Measurements from ENCODE around the gene RNF220. TPM values are rescaled to one million over a fixed set of nuclear protein-coding genes. Genes with fewer than 3 reads are reported as not detected.
A peak's percentile ranks its signal among the peaks of the same experiment; 100 is the strongest.

RNF220 gene
- total and polyA plus RNA-seq, 9 of the 15 experiments (the other 6 are each of a cell fraction or from before 2014, with no cell fraction given), result 5.1 to 117 (median 66.9) TPM

DNA sequence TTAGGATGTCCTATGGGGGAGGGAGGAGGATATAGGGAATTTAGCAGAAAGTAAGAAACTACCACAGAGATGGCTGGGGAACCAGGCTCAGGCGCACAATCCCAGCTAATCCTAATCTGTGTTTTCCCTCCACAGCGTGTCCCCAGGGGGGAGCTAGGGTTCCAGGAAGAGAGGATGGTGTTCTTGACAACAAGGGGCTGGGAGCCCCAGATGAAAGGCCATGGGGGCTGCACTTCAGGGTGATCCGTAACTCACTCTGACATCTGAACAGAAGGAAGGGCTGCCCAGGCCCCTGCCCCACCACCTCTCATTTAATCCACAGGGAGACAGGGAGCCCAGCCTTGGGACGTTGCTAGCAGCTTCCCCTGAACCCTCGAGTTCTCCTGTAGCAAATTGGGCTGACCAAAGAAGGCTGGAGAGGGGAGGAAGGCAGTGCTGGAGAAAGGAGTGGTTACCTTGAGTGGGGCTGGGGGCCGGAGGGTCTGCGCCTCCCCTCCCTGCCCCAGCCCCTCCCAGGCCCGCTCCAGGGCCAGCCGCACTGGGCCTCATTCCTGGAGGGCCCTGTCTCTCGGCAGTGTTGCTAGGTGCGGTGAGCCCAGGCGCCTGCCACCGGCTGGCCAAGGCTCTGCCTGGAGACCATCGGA, 137.5 kb downstream of the RNF220 start:
- H3K27ac ChIP-seq (ENCODE audit: extremely low read depth, low read depth, low read length), result no peak overlapping the region
- no peak overlapping the region for H3K4me2 ChIP-seq (ENCODE audit: insufficient read depth, low read length)
- no peaks in the 10 kb centered on the region for H3K36me3 ChIP-seq (ENCODE audit: control insufficient read depth, insufficient read depth, low read length)
- no TSS peak for BruUV-seq (replicated peaks)
- in situ Hi-C loops (cut with MboI) (no loop called here), intact Hi-C loops (cut with micrococcal nuclease) (no loop called here)
- H3K4me3 ChIP-seq, result no peak overlapping the region
- H3K9me1 ChIP-seq (ENCODE audit: control insufficient read depth, insufficient read depth, low read length), result no peaks in the 10 kb centered on the region
- ChIA-PET CTCF (ENCODE audit: low intra/inter-chr PET ratio) (no interaction called here), POLR2A (interaction anchor here (0.5 to 4.7 kb wide), 6 partner anchors 11 to 30 kb away, joined by 3 to 21 read pairs (median 4); no protein-coding TSS in a partner anchor)
- peak overlapping the region in 1 of 2 experiments; percentile 40; a peak in 1 of 4 replicates for H3K9ac ChIP-seq (ENCODE audit: insufficient read depth in 1 of 2, low read depth in 2 of 2, low read length in 2 of 2)
- H2AFZ ChIP-seq (ENCODE audit: low read depth, low read length), result no peak overlapping the region
- TF ChIP-seq ZC3H11A (IDR thresholded peaks at IDR 0.05; ENCODE audit: low read depth, low read length) (no peak), FOXM1 (IDR thresholded peaks at IDR 0.05; ENCODE audit: low read depth) (no peak), FOXM1 (CRISPR knock-in tag; IDR thresholded peaks at IDR 0.05; ENCODE audit: low read depth) (no peak), EWSR1 (IDR thresholded peaks at IDR 0.05; ENCODE audit: borderline replicate concordance, low read depth, partially characterized antibody) (no peak), TBL1XR1 (IDR thresholded peaks at IDR 0.05; ENCODE audit: low read length in 2 of 2) (no peak)
- ATAC-seq (peak; percentile 12; the same call in 2 of the 3 replicates), FAIRE-seq (no peak), DNase-seq (ENCODE audit: extremely low read depth in 1 of 4, low spot score in 3 of 4) (no peak)
- no peaks in the 10 kb centered on the region for H3K79me2 ChIP-seq (ENCODE audit: control insufficient read depth, insufficient read depth, low read length)
- 0 out of 2 replicates have a peak, but pooled peaks cover 5% of the 10 kb centered on the region for H4K20me1 ChIP-seq (replicated peaks; ENCODE audit: control insufficient read depth, insufficient read depth, low read length)
- 9% methylated on average over 11 of the region's 14 CpGs for WGBS (ENCODE audit: insufficient coverage, low coverage, missing lambda C conversion rate)
- H3K9me3 ChIP-seq (replicated peaks; ENCODE audit: control insufficient read depth, insufficient read depth, low read depth, low read length), result no peaks in the 10 kb centered on the region
- H3K4me1 ChIP-seq (replicated peaks in 1 of 2; ENCODE audit: control insufficient read depth in 2 of 2, insufficient read depth in 2 of 2, low read length in 2 of 2), result peaks cover 0 to 6% of the 10 kb centered on the region in 2 experiments; a peak in 1 of 5 replicates
- peaks cover 53 to 64% of the 10 kb centered on the region in 2 experiments for H3K27me3 ChIP-seq (ENCODE audit: control insufficient read depth in 2 of 2, insufficient read depth in 2 of 2, low read length in 2 of 2)

Data from K562 (cell line).